Fibroblast of lung (primary cell): ENCODE data around the gene FTO. TPM values are rescaled to one million over a fixed set of nuclear protein-coding genes. Genes with fewer than 3 reads are reported as not detected.
"Not testable (repeated sequence)": the region's sequence is repeated elsewhere in the genome, so short reads cannot be mapped to it uniquely, and the experiment has no call there.

Experiments
- DNase-seq, 2 donors: peaks; one replicate each; pipeline versions ENCODE4 v3.0.0 to v3.0.0-alpha.2; 2010; ENCODE audit warnings: low read depth in 2 of 2
- H2AFZ ChIP-seq: 2 replicates; pipeline ENCODE4 v1.5.1; 2012; ENCODE audit warnings: low read length, control low read depth, inconsistent platforms
- H3K27ac ChIP-seq: 2 replicates; pipeline ENCODE4 v1.5.1; 2011; ENCODE audit warnings: low read length, control low read depth; ENCODE audit not compliant: insufficient read depth
- H3K27me3 ChIP-seq: 2 replicates; pipeline ENCODE4 v1.5.1; 2011; ENCODE audit warnings: mild to moderate bottlenecking, low read length; ENCODE audit not compliant: control insufficient read depth, insufficient read depth
- H3K36me3 ChIP-seq: 2 replicates; pipeline ENCODE4 v1.5.1; 2011; ENCODE audit warnings: low read length; ENCODE audit not compliant: control insufficient read depth, insufficient read depth
- H3K4me1 ChIP-seq: 2 replicates; pipeline ENCODE4 v1.5.1; 2011; ENCODE audit warnings: low read length; ENCODE audit not compliant: control insufficient read depth, insufficient read depth; ENCODE audit errors: extremely low read depth
- H3K4me2 ChIP-seq: 2 replicates; pipeline ENCODE4 v1.5.1; 2011; ENCODE audit warnings: low read length, control low read depth; ENCODE audit not compliant: insufficient read depth; ENCODE audit errors: extremely low read depth
- H3K4me3 ChIP-seq, 4 experiments: fragments of 200-600 bp in 1 of 4; sonication (generic) in 1 of 4; replicated peaks in 1 of 4; 2 replicates each; pipeline ENCODE4 v1.5.1; 2011 to 2016; ENCODE audit warnings: low read length in 4 of 4, low read depth in 3 of 4, mild to moderate bottlenecking in 3 of 4, control low read depth in 2 of 4, inconsistent platforms in 1 of 4, mixed read lengths in 1 of 4; ENCODE audit not compliant: insufficient read depth in 1 of 4; ENCODE audit errors: control extremely low read depth in 1 of 4
- H3K79me2 ChIP-seq: 2 replicates; pipeline ENCODE4 v1.5.1; 2012; ENCODE audit warnings: mild to moderate bottlenecking, low read length, inconsistent platforms; ENCODE audit not compliant: control insufficient read depth, insufficient read depth
- H3K9ac ChIP-seq: 2 replicates; pipeline ENCODE4 v1.5.1; 2011; ENCODE audit warnings: mild to moderate bottlenecking, low read length, control low read depth; ENCODE audit not compliant: insufficient read depth
- H3K9me3 ChIP-seq: 2 replicates; pipeline ENCODE4 v1.5.1; 2012; ENCODE audit warnings: low read depth, low read length; ENCODE audit not compliant: control insufficient read depth, insufficient read depth
- H4K20me1 ChIP-seq: 2 replicates; pipeline ENCODE4 v1.5.1; 2011; ENCODE audit warnings: low read length; ENCODE audit not compliant: control insufficient read depth, insufficient read depth; ENCODE audit errors: extremely low read depth
- EZH2 ChIP-seq: IDR thresholded peaks from 2 replicates; pipeline ENCODE4 v1.5.1; 2012; ENCODE audit warnings: low read length, control low read depth, mild to moderate bottlenecking; ENCODE audit errors: missing control alignments
- polyA plus RNA-seq, 2 donors: library from polyadenylated mRNA; depleted of rRNA in 1 of 2; stranded (reverse) in 1 of 2; unstranded in 1 of 2; fragments of >200 nt; gene quantifications; 2 replicates each; pipeline ENCODE4 v1.2.1, GENCODE V29; 2011 to 2012; ENCODE audit warnings: missing spikeins in 1 of 2
- total RNA-seq: library from RNA; depleted of rRNA; stranded (reverse); fragments of >200 nt; gene quantifications from 2 replicates; pipeline ENCODE4 v1.2.1, GENCODE V29; 2014
- TF ChIP-seq, protein P1 (sequence below), 2 donors: IDR thresholded peaks in 1 of 2; conservative IDR thresholded peaks in 1 of 2; 1 replicate in 1 of 2; 2 replicates in 1 of 2; pipeline ENCODE4 v1.5.1; 2011 to 2012; ENCODE audit warnings: low read length in 2 of 2, control low read depth in 1 of 2, inconsistent platforms in 1 of 2, low read depth in 1 of 2, mild to moderate bottlenecking in 1 of 2

The FTO gene
- total and polyA plus RNA-seq, 2 donors (not counting 1 experiment from before 2014, with no cell fraction given), result 61.1 to 97.6 TPM

DNA sequence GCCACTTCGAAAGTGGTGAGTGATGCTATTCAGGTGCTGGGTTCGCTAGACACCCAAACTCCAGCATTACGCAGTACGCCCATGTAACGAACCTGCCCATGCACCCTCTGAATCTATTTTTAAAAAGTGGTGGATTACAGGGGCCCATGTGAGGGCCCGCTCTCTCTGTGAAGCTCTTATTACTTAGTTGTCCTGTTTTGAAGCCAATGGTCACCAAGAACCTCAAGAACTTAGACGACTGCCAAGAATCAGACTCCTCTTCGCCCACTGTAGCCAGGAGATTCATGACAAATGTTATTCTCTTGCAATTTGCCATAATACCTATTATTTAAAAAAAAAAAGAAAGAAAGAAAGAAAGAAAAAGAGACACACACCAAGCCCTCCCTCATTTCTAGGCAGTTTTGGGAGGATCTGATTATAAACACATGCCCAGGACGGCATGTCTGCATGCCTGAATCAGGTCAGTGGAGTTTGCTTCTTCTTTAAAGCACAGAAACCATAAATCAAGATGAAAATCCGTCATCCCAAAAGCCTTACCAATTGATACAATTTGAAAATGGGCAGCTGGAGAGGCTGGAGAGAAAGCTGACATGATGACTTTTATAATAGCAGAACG is 474.0 kb downstream of the FTO start:
- no peak overlapping the region for H3K9ac ChIP-seq
- no peak overlapping the region for H2AFZ ChIP-seq
- H3K4me1 ChIP-seq, result no peaks in the 10 kb centered on the region
- H3K79me2 ChIP-seq, result no peaks in the 10 kb centered on the region
- DNase-seq, result no peak
- no peaks in the 10 kb centered on the region for H4K20me1 ChIP-seq
- H3K27me3 ChIP-seq, result no peaks in the 10 kb centered on the region
- no peaks in the 10 kb centered on the region for H3K9me3 ChIP-seq
- H3K4me3 ChIP-seq, result no peak overlapping the region
- H3K36me3 ChIP-seq, result no peaks in the 10 kb centered on the region
- TF ChIP-seq, protein P1, sequence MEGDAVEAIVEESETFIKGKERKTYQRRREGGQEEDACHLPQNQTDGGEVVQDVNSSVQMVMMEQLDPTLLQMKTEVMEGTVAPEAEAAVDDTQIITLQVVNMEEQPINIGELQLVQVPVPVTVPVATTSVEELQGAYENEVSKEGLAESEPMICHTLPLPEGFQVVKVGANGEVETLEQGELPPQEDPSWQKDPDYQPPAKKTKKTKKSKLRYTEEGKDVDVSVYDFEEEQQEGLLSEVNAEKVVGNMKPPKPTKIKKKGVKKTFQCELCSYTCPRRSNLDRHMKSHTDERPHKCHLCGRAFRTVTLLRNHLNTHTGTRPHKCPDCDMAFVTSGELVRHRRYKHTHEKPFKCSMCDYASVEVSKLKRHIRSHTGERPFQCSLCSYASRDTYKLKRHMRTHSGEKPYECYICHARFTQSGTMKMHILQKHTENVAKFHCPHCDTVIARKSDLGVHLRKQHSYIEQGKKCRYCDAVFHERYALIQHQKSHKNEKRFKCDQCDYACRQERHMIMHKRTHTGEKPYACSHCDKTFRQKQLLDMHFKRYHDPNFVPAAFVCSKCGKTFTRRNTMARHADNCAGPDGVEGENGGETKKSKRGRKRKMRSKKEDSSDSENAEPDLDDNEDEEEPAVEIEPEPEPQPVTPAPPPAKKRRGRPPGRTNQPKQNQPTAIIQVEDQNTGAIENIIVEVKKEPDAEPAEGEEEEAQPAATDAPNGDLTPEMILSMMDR (conservative IDR thresholded peaks at IDR 0.05 in 1 of 2, IDR thresholded peaks at IDR 0.05 in 1 of 2; ENCODE audit: low read depth in 1 of 2, low read length in 2 of 2), result no peak
- no peak for TF ChIP-seq EZH2
- H3K4me2 ChIP-seq, result no peak overlapping the region
- no peak overlapping the region for H3K27ac ChIP-seq

DNA sequence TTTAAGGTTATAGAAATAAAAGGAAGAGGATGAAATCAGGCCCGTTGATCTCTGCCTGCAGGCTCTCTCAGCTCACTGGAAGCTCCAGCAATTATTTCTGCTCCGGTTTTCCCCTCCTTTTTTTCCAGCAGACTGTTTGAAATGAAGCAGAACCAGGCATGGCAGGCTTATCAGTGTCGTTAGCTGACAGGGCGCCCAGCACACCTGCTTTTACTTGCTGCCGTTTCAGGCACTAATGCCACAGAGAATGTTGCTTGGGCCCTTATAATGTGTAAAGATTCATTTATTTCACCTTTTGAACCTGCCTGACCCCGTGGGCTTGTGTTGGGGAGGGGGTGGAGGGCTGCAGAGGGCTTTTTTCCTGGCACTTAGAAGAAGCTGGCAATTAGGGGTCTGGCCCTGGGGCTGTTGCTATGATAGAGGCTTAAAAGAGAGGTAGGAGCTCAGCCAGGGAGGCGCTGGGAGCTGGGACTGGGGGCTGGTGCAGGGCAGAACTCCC is 474.6 kb downstream of the FTO start:
- Histone ChIP-seq H4K20me1 (no peaks in the 10 kb centered on the region), H3K27me3 (no peaks in the 10 kb centered on the region), H3K79me2 (no peaks in the 10 kb centered on the region), H3K4me2 (no peak overlapping the region), H3K27ac (no peak overlapping the region), H2AFZ (no peak overlapping the region), H3K9me3 (no peaks in the 10 kb centered on the region), H3K4me3 (no peak overlapping the region), H3K36me3 (no peaks in the 10 kb centered on the region), H3K9ac (no peak overlapping the region), H3K4me1 (no peaks in the 10 kb centered on the region)
- TF ChIP-seq, protein P1 (conservative IDR thresholded peaks at IDR 0.05 in 1 of 2, IDR thresholded peaks at IDR 0.05 in 1 of 2; ENCODE audit: low read depth in 1 of 2, low read length in 2 of 2), result no peak
- TF ChIP-seq EZH2, result no peak
- no peak for DNase-seq

DNA sequence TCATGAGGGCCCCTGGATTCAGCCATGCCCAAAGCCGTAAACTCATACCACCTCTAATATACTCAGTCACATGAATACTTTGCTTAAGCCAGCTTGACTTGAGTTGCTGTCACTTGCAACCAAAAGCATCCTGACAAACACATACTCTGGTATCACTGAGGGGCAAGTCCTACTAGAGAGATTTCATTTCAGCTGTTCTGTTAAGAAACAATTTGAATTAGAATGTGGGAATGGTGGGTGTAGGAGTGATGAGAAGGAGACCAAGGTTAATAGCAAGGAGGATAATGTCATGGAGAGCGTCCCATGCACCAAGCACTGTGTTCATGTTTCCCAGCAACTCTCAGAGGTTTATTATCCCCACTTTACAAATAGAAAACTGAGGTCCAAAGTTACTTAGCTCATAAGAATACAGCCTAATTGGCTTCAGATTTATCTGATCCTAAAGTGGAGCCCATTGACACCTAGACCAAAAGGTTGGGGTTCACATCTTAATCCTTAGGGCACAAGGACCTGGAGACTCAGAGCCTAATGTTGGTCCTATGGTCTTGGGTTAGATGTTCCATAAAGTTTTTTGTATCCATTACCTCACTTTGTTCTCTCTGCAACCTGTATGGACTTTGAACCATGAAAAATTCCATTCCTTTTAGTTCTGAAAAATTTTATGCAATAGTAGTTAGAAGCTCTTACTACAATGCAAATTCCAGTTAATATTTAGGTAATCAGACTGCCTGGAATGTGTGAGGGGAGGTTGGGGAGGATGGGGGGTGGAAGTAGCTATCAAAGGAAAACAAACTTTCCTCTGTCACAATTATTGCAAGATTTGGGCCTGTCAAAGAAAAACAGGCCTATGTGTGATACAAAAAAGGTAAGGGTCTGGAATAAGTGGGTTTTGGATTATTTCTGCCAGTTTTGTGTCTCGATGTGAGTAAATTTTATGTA is 476.7 kb downstream of the FTO start:
- Histone ChIP-seq H4K20me1 (no peaks in the 10 kb centered on the region), H3K4me3 (no peak overlapping the region), H3K9ac (no peak overlapping the region), H3K27me3 (no peaks in the 10 kb centered on the region), H3K27ac (no peak overlapping the region), H3K9me3 (no peaks in the 10 kb centered on the region), H3K4me1 (no peaks in the 10 kb centered on the region), H3K36me3 (no peaks in the 10 kb centered on the region), H3K4me2 (no peak overlapping the region), H3K79me2 (no peaks in the 10 kb centered on the region), H2AFZ (no peak overlapping the region)
- no peak for DNase-seq
- no peak for TF ChIP-seq EZH2
- TF ChIP-seq, protein P1 (conservative IDR thresholded peaks at IDR 0.05 in 1 of 2, IDR thresholded peaks at IDR 0.05 in 1 of 2; ENCODE audit: low read depth in 1 of 2, low read length in 2 of 2), result no peak

DNA sequence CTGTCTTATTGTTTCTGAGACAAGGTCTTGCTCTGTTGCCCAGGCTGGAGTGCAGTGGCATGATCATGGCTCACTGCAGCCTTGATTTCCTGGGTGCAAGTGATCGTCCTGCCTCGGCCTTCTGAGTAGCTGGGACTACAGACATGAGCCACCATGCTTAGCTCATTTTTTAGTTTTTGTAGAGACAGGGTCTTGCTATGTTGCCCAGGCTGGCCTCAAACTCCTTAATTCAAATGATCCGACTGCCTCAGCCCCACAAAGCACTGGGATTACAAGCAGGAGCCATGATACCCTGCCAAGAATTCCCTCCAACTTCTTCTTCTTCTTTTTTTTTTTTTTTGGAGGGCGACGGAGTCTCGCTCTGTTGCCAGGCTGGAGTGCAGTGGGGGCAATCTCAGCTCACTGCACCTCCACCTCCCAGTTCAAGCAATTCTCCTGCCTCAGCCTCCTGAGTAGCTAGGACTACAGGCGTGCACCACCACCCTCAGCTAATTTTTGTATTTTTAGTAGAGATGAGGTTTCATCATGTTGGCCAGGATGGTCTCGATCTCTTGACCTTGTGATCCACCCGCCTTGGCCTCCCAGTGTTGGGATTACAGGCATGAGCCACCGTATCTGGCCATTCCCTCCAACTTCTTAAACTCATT is 477.9 kb downstream of the FTO start:
- H3K27me3 ChIP-seq, H3K4me3 ChIP-seq, DNase-seq, H3K4me2 ChIP-seq, H3K27ac ChIP-seq, H3K36me3 ChIP-seq, H3K9ac ChIP-seq, H3K9me3 ChIP-seq, H3K4me1 ChIP-seq, H4K20me1 ChIP-seq, H2AFZ ChIP-seq, H3K79me2 ChIP-seq: not testable (repeated sequence)
